Fibroblast of lung (primary cell): ENCODE measurements around the gene B9D1. TPM values are rescaled to one million over a fixed set of nuclear protein-coding genes. Genes with fewer than 3 reads are reported as not detected.
A peak's percentile ranks its signal among the peaks of the same experiment; 100 is the strongest.

Source experiments
- DNase-seq, 2 donors: peaks; one replicate each; pipeline versions ENCODE4 v3.0.0 to v3.0.0-alpha.2; 2010; ENCODE audit warnings: low read depth in 2 of 2
- H2AFZ ChIP-seq: 2 replicates; pipeline ENCODE4 v1.5.1; 2012; ENCODE audit warnings: low read length, control low read depth, inconsistent platforms
- H3K27ac ChIP-seq: 2 replicates; pipeline ENCODE4 v1.5.1; 2011; ENCODE audit warnings: low read length, control low read depth; ENCODE audit not compliant: insufficient read depth
- H3K27me3 ChIP-seq: 2 replicates; pipeline ENCODE4 v1.5.1; 2011; ENCODE audit warnings: mild to moderate bottlenecking, low read length; ENCODE audit not compliant: control insufficient read depth, insufficient read depth
- H3K36me3 ChIP-seq: 2 replicates; pipeline ENCODE4 v1.5.1; 2011; ENCODE audit warnings: low read length; ENCODE audit not compliant: control insufficient read depth, insufficient read depth
- H3K4me1 ChIP-seq: 2 replicates; pipeline ENCODE4 v1.5.1; 2011; ENCODE audit warnings: low read length; ENCODE audit not compliant: control insufficient read depth, insufficient read depth; ENCODE audit errors: extremely low read depth
- H3K4me2 ChIP-seq: 2 replicates; pipeline ENCODE4 v1.5.1; 2011; ENCODE audit warnings: low read length, control low read depth; ENCODE audit not compliant: insufficient read depth; ENCODE audit errors: extremely low read depth
- H3K4me3 ChIP-seq, 4 experiments: fragments of 200-600 bp in 1 of 4; sonication (generic) in 1 of 4; replicated peaks in 1 of 4; 2 replicates each; pipeline ENCODE4 v1.5.1; 2011 to 2016; ENCODE audit warnings: low read length in 4 of 4, low read depth in 3 of 4, mild to moderate bottlenecking in 3 of 4, control low read depth in 2 of 4, inconsistent platforms in 1 of 4, mixed read lengths in 1 of 4; ENCODE audit not compliant: insufficient read depth in 1 of 4; ENCODE audit errors: control extremely low read depth in 1 of 4
- H3K79me2 ChIP-seq: 2 replicates; pipeline ENCODE4 v1.5.1; 2012; ENCODE audit warnings: mild to moderate bottlenecking, low read length, inconsistent platforms; ENCODE audit not compliant: control insufficient read depth, insufficient read depth
- H3K9ac ChIP-seq: 2 replicates; pipeline ENCODE4 v1.5.1; 2011; ENCODE audit warnings: mild to moderate bottlenecking, low read length, control low read depth; ENCODE audit not compliant: insufficient read depth
- H3K9me3 ChIP-seq: 2 replicates; pipeline ENCODE4 v1.5.1; 2012; ENCODE audit warnings: low read depth, low read length; ENCODE audit not compliant: control insufficient read depth, insufficient read depth
- H4K20me1 ChIP-seq: 2 replicates; pipeline ENCODE4 v1.5.1; 2011; ENCODE audit warnings: low read length; ENCODE audit not compliant: control insufficient read depth, insufficient read depth; ENCODE audit errors: extremely low read depth
- CTCF ChIP-seq, 2 donors: IDR thresholded peaks in 1 of 2; conservative IDR thresholded peaks in 1 of 2; 1 replicate in 1 of 2; 2 replicates in 1 of 2; pipeline ENCODE4 v1.5.1; 2011 to 2012; ENCODE audit warnings: low read length in 2 of 2, control low read depth in 1 of 2, inconsistent platforms in 1 of 2, low read depth in 1 of 2, mild to moderate bottlenecking in 1 of 2
- EZH2 ChIP-seq: IDR thresholded peaks from 2 replicates; pipeline ENCODE4 v1.5.1; 2012; ENCODE audit warnings: low read length, control low read depth, mild to moderate bottlenecking; ENCODE audit errors: missing control alignments
- polyA plus RNA-seq, 2 donors: library from polyadenylated mRNA; depleted of rRNA in 1 of 2; stranded (reverse) in 1 of 2; unstranded in 1 of 2; fragments of >200 nt; gene quantifications; 2 replicates each; pipeline ENCODE4 v1.2.1, GENCODE V29; 2011 to 2012; ENCODE audit warnings: missing spikeins in 1 of 2
- total RNA-seq: library from RNA; depleted of rRNA; stranded (reverse); fragments of >200 nt; gene quantifications from 2 replicates; pipeline ENCODE4 v1.2.1, GENCODE V29; 2014

The B9D1 gene
- total and polyA plus RNA-seq, 2 donors (not counting 1 experiment from before 2014, with no cell fraction given): 35.7 to 38.5 TPM

GRCh38 chr17:19342611-19343255, 19.8 kb downstream of the B9D1 start:
- no peak overlapping the region for H3K4me2 ChIP-seq
- DNase-seq: no peak

DNA sequence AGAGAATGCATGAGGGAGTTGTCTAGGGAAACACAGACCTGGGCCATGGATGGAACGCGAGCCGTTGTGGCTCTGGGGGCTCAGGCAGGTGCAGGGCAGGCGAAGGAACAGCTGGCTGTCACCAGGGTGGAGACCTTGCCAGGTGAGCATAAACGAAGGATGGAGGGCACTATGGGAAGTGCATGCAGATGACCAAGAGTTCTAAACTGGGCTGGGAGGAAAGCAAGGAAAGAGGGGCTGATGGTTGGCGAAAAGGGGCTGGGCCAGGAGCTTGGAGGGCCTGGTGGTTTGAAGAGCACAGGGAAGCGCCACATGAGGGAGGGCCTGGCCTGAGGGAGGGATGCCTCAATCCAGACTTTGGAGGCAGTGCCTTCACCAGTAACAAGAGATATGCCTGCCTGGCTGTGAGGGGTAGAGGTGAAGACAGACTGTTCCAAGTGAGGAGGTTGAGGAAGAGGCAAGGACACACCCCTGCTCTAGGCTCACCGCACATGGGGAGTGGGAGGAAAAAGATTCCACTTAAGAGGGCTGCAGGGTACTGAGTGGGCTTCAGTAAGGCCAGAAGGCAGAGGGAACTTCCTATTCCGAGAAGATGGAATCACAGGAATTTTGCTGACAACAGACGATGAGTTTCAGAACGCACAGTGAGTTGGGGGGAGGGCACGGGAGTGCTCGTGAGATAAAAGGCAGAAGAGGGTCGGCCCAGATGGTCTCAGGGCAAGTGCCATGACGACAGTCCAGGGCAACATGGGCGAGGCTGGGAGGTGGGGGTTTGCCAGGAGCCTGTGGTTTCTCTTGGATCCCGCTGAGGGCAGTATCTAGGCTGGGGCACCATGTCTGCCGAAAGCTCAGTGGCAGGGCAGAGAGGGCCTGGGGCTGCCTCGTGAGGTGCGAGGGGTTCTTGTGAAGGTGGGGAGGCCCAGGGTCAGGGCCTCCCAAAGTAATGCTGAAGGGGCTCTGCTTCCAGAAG, 20.6 kb downstream of the B9D1 start:
- no peak overlapping the region for H3K4me3 ChIP-seq
- H3K4me2 ChIP-seq: no peak overlapping the region
- no peak overlapping the region for H3K27ac ChIP-seq
- no peak overlapping the region for H3K9ac ChIP-seq
- no peaks in the 10 kb centered on the region for H3K27me3 ChIP-seq
- no peak for TF ChIP-seq EZH2
- TF ChIP-seq CTCF (conservative IDR thresholded peaks at IDR 0.05 in 1 of 2, IDR thresholded peaks at IDR 0.05 in 1 of 2; ENCODE audit: low read depth in 1 of 2, low read length in 2 of 2): no peak
- H2AFZ ChIP-seq: no peak overlapping the region
- DNase-seq: peak; percentile 38 to 39
- no peaks in the 10 kb centered on the region for H3K9me3 ChIP-seq
- peaks cover 25% of the 10 kb centered on the region for H3K4me1 ChIP-seq
- no peaks in the 10 kb centered on the region for H3K36me3 ChIP-seq
- H4K20me1 ChIP-seq: no peaks in the 10 kb centered on the region
- no peaks in the 10 kb centered on the region for H3K79me2 ChIP-seq

More at GRCh38 chr17:19342611-19343255, 19.8 kb downstream of the B9D1 start:
- H3K4me1 ChIP-seq: peaks cover 24% of the 10 kb centered on the region
- H3K9me3 ChIP-seq: no peaks in the 10 kb centered on the region
- H4K20me1 ChIP-seq: no peaks in the 10 kb centered on the region
- no peak overlapping the region for H3K27ac ChIP-seq
- no peak overlapping the region for H3K4me3 ChIP-seq
- no peaks in the 10 kb centered on the region for H3K79me2 ChIP-seq
- no peaks in the 10 kb centered on the region for H3K36me3 ChIP-seq
- no peak overlapping the region for H2AFZ ChIP-seq
- no peak overlapping the region for H3K9ac ChIP-seq
- no peaks in the 10 kb centered on the region for H3K27me3 ChIP-seq
- TF ChIP-seq EZH2: no peak
- TF ChIP-seq CTCF (conservative IDR thresholded peaks at IDR 0.05 in 1 of 2, IDR thresholded peaks at IDR 0.05 in 1 of 2; ENCODE audit: low read depth in 1 of 2, low read length in 2 of 2): no peak

GRCh38 chr17:19341211-19341631, 21.3 kb downstream of the B9D1 start:
- H4K20me1 ChIP-seq: no peaks in the 10 kb centered on the region
- peaks cover under 1% of the 10 kb centered on the region for H3K36me3 ChIP-seq
- H3K9ac ChIP-seq: no peak overlapping the region
- H2AFZ ChIP-seq: no peak overlapping the region
- no peaks in the 10 kb centered on the region for H3K79me2 ChIP-seq
- no peak for DNase-seq
- peaks cover 21% of the 10 kb centered on the region for H3K4me1 ChIP-seq
- TF ChIP-seq EZH2 (no peak), CTCF (conservative IDR thresholded peaks at IDR 0.05 in 1 of 2, IDR thresholded peaks at IDR 0.05 in 1 of 2; ENCODE audit: low read depth in 1 of 2, low read length in 2 of 2) (no peak)
- no peak overlapping the region for H3K27ac ChIP-seq
- H3K9me3 ChIP-seq: no peaks in the 10 kb centered on the region
- no peak overlapping the region for H3K4me2 ChIP-seq
- no peak overlapping the region for H3K4me3 ChIP-seq
- H3K27me3 ChIP-seq: no peaks in the 10 kb centered on the region
